AG04450 (cell line): Measurements from ENCODE around the gene HDAC7. TPM values are rescaled to one million over a fixed set of nuclear protein-coding genes. Genes with fewer than 3 reads are reported as not detected.

Experiments
- CTCF ChIA-PET: fragments of 300-600, 350-600 bp; formaldehyde crosslinking; extraction: SDS; loops from one replicate; lab custom pipeline; 2022; ENCODE audit warnings: antibody characterized with exemption, inconsistent platforms; lab: Charles Lee
- POLR2A ChIA-PET: fragments of 350-600 bp; formaldehyde crosslinking; extraction: SDS; loops from one replicate; lab custom pipeline; 2021; ENCODE audit warnings: antibody characterized with exemption, inconsistent platforms; lab: Yijun Ruan, JAX
- DNase-seq: peaks from one replicate; pipeline ENCODE4 v3.0.0-alpha.2; 2011; ENCODE audit warnings: low read depth, low spot score
- H3K27ac ChIP-seq: one replicate; pipeline ENCODE4 v1.5.1; 2012; ENCODE audit warnings: low read depth, low read length, control low read depth
- H3K27me3 ChIP-seq: one replicate; pipeline ENCODE4 v1.6.0; 2012; ENCODE audit warnings: low read length; ENCODE audit not compliant: control insufficient read depth, insufficient read depth
- H3K4me3 ChIP-seq: 2 replicates; pipeline ENCODE4 v1.5.1; 2011; ENCODE audit warnings: mild to moderate bottlenecking, low read depth, low read length, control low read depth
- H3K9me3 ChIP-seq: 2 replicates; pipeline ENCODE4 v1.5.1; 2012; ENCODE audit warnings: low read length; ENCODE audit not compliant: control insufficient read depth, insufficient read depth
- CTCF ChIP-seq: IDR thresholded peaks from 2 replicates; pipeline ENCODE4 v1.5.1; 2011; ENCODE audit warnings: low read depth, low read length, control low read depth, inconsistent platforms
- polyA plus RNA-seq: library from polyadenylated mRNA; depleted of rRNA; stranded (reverse); fragments of >200 nt; gene quantifications from 2 replicates; pipeline ENCODE4 v1.2.3, GENCODE V29; 2011

The HDAC7 gene
- polyA plus RNA-seq, 1 experiment = 17.1 TPM

GRCh38 chr12:47860873-47861272 is 41.2 kb upstream of the HDAC7 start:
- H3K27ac ChIP-seq = no peak overlapping the region
- ChIA-PET POLR2A (no interaction called here), CTCF (interaction anchor here (1.5 kb wide), 1 partner anchor 23 kb away, joined by 4 read pairs; no protein-coding TSS in a partner anchor)
- no peak overlapping the region for H3K4me3 ChIP-seq
- H3K27me3 ChIP-seq = no peaks in the 10 kb centered on the region
- DNase-seq = no peak
- TF ChIP-seq CTCF = no peak
- no peaks in the 10 kb centered on the region; the same call in 1 of the 2 replicates for H3K9me3 ChIP-seq

GRCh38 chr12:47860279-47860841 is 40.7 kb upstream of the HDAC7 start:
- TF ChIP-seq CTCF = no peak
- Histone ChIP-seq H3K9me3 (no peaks in the 10 kb centered on the region), H3K27me3 (no peaks in the 10 kb centered on the region), H3K27ac (no peak overlapping the region), H3K4me3 (no peak overlapping the region)
- no peak for DNase-seq
- POLR2A ChIA-PET = no interaction called here
- CTCF ChIA-PET = interaction anchor here (1.5 kb wide), 1 partner anchor 22 kb away, joined by 4 read pairs; no protein-coding TSS in a partner anchor

GRCh38 chr12:47858511-47859266 is 39.0 kb upstream of the HDAC7 start:
- TF ChIP-seq CTCF = no peak
- Histone ChIP-seq H3K4me3 (no peak overlapping the region), H3K27me3 (no peaks in the 10 kb centered on the region), H3K27ac (no peak overlapping the region), H3K9me3 (no peaks in the 10 kb centered on the region)
- DNase-seq = no peak
- POLR2A ChIA-PET = no interaction called here
- CTCF ChIA-PET = no interaction called here

- Histone ChIP-seq H3K27me3 (no peaks in the 10 kb centered on the region), H3K27ac (no peak overlapping the region), H3K9me3 (no peaks in the 10 kb centered on the region), H3K4me3 (no peak overlapping the region)
- POLR2A ChIA-PET = no interaction called here
- DNase-seq = no peak
- CTCF ChIA-PET = no interaction called here
- no peak for TF ChIP-seq CTCF
Measured at GRCh38 chr12:47856721-47857575, 37.2 kb upstream of the HDAC7 start.
